GM12892 (cell line): ENCODE measurements around the gene SCN9A.

Experiments
- POLR2A ChIP-seq: IDR thresholded peaks from 2 replicates; pipeline ENCODE4 v1.6.1; 2011; ENCODE audit warnings: low read depth, low read length, control low read depth
- POLR2AphosphoS5 ChIP-seq: IDR thresholded peaks from 2 replicates; pipeline ENCODE4 v1.6.1; 2011; ENCODE audit warnings: low read depth, low read length, control low read depth
- TAF1 ChIP-seq: IDR thresholded peaks from 2 replicates; pipeline ENCODE4 v1.6.1; 2011; ENCODE audit warnings: low read depth, mild to moderate bottlenecking, control low read depth, low read length, borderline replicate concordance

GRCh38 chr2:166293984-166294383 is 81.8 kb downstream of the SCN9A start:
- TF ChIP-seq POLR2AphosphoS5 (no peak), POLR2A (no peak), TAF1 (no peak)
